Fibroblast of lung (primary cell): ENCODE measurements around the gene DCK. TPM values are rescaled to one million over a fixed set of nuclear protein-coding genes. Genes with fewer than 3 reads are reported as not detected.
"Not testable (repeated sequence)": the region's sequence is repeated elsewhere in the genome, so short reads cannot be mapped to it uniquely, and the experiment has no call there.

Experiments used
- DNase-seq, 2 donors: peaks; one replicate each; pipeline versions ENCODE4 v3.0.0 to v3.0.0-alpha.2; 2010; ENCODE audit warnings: low read depth in 2 of 2
- H2AFZ ChIP-seq: 2 replicates; pipeline ENCODE4 v1.5.1; 2012; ENCODE audit warnings: low read length, control low read depth, inconsistent platforms
- H3K27ac ChIP-seq: 2 replicates; pipeline ENCODE4 v1.5.1; 2011; ENCODE audit warnings: low read length, control low read depth; ENCODE audit not compliant: insufficient read depth
- H3K27me3 ChIP-seq: 2 replicates; pipeline ENCODE4 v1.5.1; 2011; ENCODE audit warnings: mild to moderate bottlenecking, low read length; ENCODE audit not compliant: control insufficient read depth, insufficient read depth
- H3K36me3 ChIP-seq: 2 replicates; pipeline ENCODE4 v1.5.1; 2011; ENCODE audit warnings: low read length; ENCODE audit not compliant: control insufficient read depth, insufficient read depth
- H3K4me1 ChIP-seq: 2 replicates; pipeline ENCODE4 v1.5.1; 2011; ENCODE audit warnings: low read length; ENCODE audit not compliant: control insufficient read depth, insufficient read depth; ENCODE audit errors: extremely low read depth
- H3K4me2 ChIP-seq: 2 replicates; pipeline ENCODE4 v1.5.1; 2011; ENCODE audit warnings: low read length, control low read depth; ENCODE audit not compliant: insufficient read depth; ENCODE audit errors: extremely low read depth
- H3K4me3 ChIP-seq, 4 experiments: fragments of 200-600 bp in 1 of 4; sonication (generic) in 1 of 4; replicated peaks in 1 of 4; 2 replicates each; pipeline ENCODE4 v1.5.1; 2011 to 2016; ENCODE audit warnings: low read length in 4 of 4, low read depth in 3 of 4, mild to moderate bottlenecking in 3 of 4, control low read depth in 2 of 4, inconsistent platforms in 1 of 4, mixed read lengths in 1 of 4; ENCODE audit not compliant: insufficient read depth in 1 of 4; ENCODE audit errors: control extremely low read depth in 1 of 4
- H3K79me2 ChIP-seq: 2 replicates; pipeline ENCODE4 v1.5.1; 2012; ENCODE audit warnings: mild to moderate bottlenecking, low read length, inconsistent platforms; ENCODE audit not compliant: control insufficient read depth, insufficient read depth
- H3K9ac ChIP-seq: 2 replicates; pipeline ENCODE4 v1.5.1; 2011; ENCODE audit warnings: mild to moderate bottlenecking, low read length, control low read depth; ENCODE audit not compliant: insufficient read depth
- H3K9me3 ChIP-seq: 2 replicates; pipeline ENCODE4 v1.5.1; 2012; ENCODE audit warnings: low read depth, low read length; ENCODE audit not compliant: control insufficient read depth, insufficient read depth
- H4K20me1 ChIP-seq: 2 replicates; pipeline ENCODE4 v1.5.1; 2011; ENCODE audit warnings: low read length; ENCODE audit not compliant: control insufficient read depth, insufficient read depth; ENCODE audit errors: extremely low read depth
- CTCF ChIP-seq, 2 donors: IDR thresholded peaks in 1 of 2; conservative IDR thresholded peaks in 1 of 2; 1 replicate in 1 of 2; 2 replicates in 1 of 2; pipeline ENCODE4 v1.5.1; 2011 to 2012; ENCODE audit warnings: low read length in 2 of 2, control low read depth in 1 of 2, inconsistent platforms in 1 of 2, low read depth in 1 of 2, mild to moderate bottlenecking in 1 of 2
- EZH2 ChIP-seq: IDR thresholded peaks from 2 replicates; pipeline ENCODE4 v1.5.1; 2012; ENCODE audit warnings: low read length, control low read depth, mild to moderate bottlenecking; ENCODE audit errors: missing control alignments
- polyA plus RNA-seq, 2 donors: library from polyadenylated mRNA; depleted of rRNA in 1 of 2; stranded (reverse) in 1 of 2; unstranded in 1 of 2; fragments of >200 nt; gene quantifications; 2 replicates each; pipeline ENCODE4 v1.2.1, GENCODE V29; 2011 to 2012; ENCODE audit warnings: missing spikeins in 1 of 2
- total RNA-seq: library from RNA; depleted of rRNA; stranded (reverse); fragments of >200 nt; gene quantifications from 2 replicates; pipeline ENCODE4 v1.2.1, GENCODE V29; 2014

The DCK gene
- total and polyA plus RNA-seq, 2 donors (not counting 1 experiment from before 2014, with no cell fraction given) = 12.2 to 18.4 TPM

DNA sequence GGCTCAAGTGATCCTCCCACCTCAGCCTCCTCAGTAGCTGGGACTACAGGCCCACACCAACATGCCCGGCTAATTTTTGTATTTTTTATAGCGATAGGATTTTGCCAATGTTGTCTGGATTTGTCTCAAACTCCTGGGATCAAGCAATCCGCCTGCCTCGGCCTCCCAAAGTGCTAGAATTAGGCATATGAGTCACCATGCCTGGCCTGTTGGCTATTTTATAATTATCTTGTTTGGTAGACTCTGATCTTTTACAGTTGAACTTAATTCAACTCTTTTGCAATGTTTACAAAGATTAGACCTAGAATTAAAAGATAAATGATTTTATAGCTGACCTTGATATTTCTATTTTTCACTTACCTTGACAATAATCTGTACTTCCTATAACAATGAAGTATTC lies 18.0 kb downstream of the DCK start:
- H3K9me3 ChIP-seq = no peaks in the 10 kb centered on the region
- DNase-seq = no peak
- H3K4me1 ChIP-seq = peaks cover 7% of the 10 kb centered on the region
- H4K20me1 ChIP-seq = no peaks in the 10 kb centered on the region
- H3K4me3 ChIP-seq = no peak overlapping the region
- H3K27me3 ChIP-seq = no peaks in the 10 kb centered on the region
- no peak overlapping the region for H2AFZ ChIP-seq
- TF ChIP-seq EZH2 = no peak
- TF ChIP-seq CTCF (conservative IDR thresholded peaks at IDR 0.05 in 1 of 2, IDR thresholded peaks at IDR 0.05 in 1 of 2; ENCODE audit: low read depth in 1 of 2, low read length in 2 of 2) = no peak
- H3K36me3 ChIP-seq = no peaks in the 10 kb centered on the region
- H3K27ac ChIP-seq = no peak overlapping the region
- H3K79me2 ChIP-seq = peaks cover 3% of the 10 kb centered on the region
- no peak overlapping the region for H3K9ac ChIP-seq
- H3K4me2 ChIP-seq = no peak overlapping the region

- not testable (repeated sequence) for H3K9ac ChIP-seq, DNase-seq, H3K4me3 ChIP-seq, H3K4me2 ChIP-seq, H3K36me3 ChIP-seq, H3K4me1 ChIP-seq, H4K20me1 ChIP-seq, H3K79me2 ChIP-seq, H3K9me3 ChIP-seq, H2AFZ ChIP-seq, H3K27ac ChIP-seq, H3K27me3 ChIP-seq
Observed at GRCh38 chr4:71017391-71017790, 23.9 kb downstream of the DCK start.

DNA sequence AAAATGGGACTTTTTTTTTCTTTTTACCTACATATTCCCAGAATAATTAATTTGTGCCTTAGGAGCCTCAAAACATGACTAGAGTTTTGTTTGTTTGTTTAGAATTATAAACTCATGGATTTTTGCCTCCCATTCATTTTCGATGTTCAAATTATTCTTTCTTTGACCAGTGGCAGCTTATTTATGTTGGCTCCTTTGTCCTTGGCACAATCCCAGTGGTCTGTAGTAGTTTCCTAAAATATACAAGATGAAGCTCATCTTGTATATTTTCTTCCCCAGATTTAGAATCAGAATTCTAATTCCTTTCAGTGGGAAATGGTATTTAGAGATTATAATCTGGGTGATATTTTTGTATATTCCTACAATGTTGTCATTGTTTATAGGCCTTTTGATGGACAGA lies 27.2 kb downstream of the DCK start:
- Histone ChIP-seq H3K4me3 (no peak overlapping the region), H2AFZ (no peak overlapping the region), H3K9ac (no peak overlapping the region), H3K27ac (no peak overlapping the region), H4K20me1 (no peaks in the 10 kb centered on the region), H3K4me2 (no peak overlapping the region), H3K27me3 (no peaks in the 10 kb centered on the region), H3K79me2 (peaks cover 2% of the 10 kb centered on the region), H3K4me1 (no peaks in the 10 kb centered on the region), H3K9me3 (no peaks in the 10 kb centered on the region), H3K36me3 (no peaks in the 10 kb centered on the region)
- DNase-seq = peak; percentile 28 to 49
- TF ChIP-seq CTCF (conservative IDR thresholded peaks at IDR 0.05 in 1 of 2, IDR thresholded peaks at IDR 0.05 in 1 of 2; ENCODE audit: low read depth in 1 of 2, low read length in 2 of 2) = no peak
- no peak for TF ChIP-seq EZH2

DNA sequence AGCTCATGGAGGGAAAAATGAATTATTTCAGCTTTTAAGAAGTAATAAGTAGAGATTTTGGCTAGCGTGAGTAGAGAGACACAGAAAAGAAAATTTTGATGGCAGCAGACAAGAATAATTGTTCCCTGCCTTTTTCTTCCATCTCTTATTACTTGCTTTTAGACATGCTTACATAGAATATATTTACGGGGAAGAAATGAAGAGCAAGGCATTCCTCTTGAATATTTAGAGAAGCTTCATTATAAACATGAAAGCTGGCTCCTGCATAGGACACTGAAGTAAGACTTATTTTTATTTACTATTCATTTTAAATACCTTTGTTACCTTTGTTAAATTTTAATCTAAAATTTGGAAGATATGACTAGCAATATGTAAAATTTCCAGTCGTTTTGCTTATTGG lies 32.2 kb downstream of the DCK start:
- no peak for TF ChIP-seq EZH2
- TF ChIP-seq CTCF (conservative IDR thresholded peaks at IDR 0.05 in 1 of 2, IDR thresholded peaks at IDR 0.05 in 1 of 2; ENCODE audit: low read depth in 1 of 2, low read length in 2 of 2) = no peak
- Histone ChIP-seq H3K4me1 (no peaks in the 10 kb centered on the region), H3K4me3 (no peak overlapping the region), H3K79me2 (peaks cover 2% of the 10 kb centered on the region), H3K4me2 (no peak overlapping the region), H4K20me1 (no peaks in the 10 kb centered on the region), H2AFZ (no peak overlapping the region), H3K27me3 (no peaks in the 10 kb centered on the region), H3K9me3 (no peaks in the 10 kb centered on the region), H3K27ac (no peak overlapping the region), H3K36me3 (no peaks in the 10 kb centered on the region), H3K9ac (no peak overlapping the region)
- no peak for DNase-seq
